ENCODE data around the gene FGF22.

The FGF22 gene

DNA sequence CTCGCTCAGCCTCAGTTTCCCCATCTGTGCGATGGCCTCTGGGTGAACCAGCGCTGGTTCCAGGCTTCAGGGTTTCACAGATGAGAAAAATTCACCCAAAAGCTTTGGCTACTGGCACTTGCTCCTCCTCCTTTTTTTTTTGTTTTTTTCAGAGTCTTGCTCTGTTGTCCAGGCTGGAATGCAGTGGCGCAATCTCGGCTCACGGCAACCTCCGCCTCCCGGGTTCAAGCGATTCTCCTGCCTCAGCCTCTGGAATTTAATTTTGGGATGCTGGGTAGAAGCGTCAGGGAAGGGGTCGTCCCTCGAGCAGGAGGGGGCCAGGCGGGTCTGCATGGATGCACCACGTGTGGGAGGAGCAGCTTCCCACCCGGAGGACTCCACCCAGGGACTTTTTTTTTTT lies 48.5 kb downstream of the FGF22 start:
- no peaks in the 10 kb centered on the region for H3K4me1 Mint-ChIP-seq
- no peaks in the 10 kb centered on the region for H3K36me3 Mint-ChIP-seq (ENCODE audit: low read depth)
- TF ChIP-seq CTCF (IDR thresholded peaks at IDR 0.05; ENCODE audit: unreplicated experiment in 3 of 3): no peak

DNA sequence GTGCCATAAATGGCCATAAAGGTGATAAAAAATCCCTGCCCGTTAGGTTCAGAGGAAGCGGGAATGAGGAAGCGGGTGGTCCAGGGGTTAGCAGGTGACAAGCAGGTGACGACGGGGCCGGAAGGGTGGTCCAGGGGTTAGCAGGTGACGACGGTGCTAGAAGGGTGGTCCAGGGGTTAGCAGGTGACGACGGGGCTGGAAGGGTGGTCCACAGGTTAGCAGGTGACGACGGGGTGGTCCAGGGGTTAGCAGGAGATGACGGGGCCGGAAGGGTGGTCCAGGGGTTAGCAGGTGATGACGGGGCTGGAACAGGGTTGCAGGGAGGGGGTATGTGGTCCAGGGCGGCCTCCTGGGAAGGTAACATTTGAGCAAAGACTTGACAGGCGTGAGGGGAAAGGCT lies 49.3 kb downstream of the FGF22 start:
- H3K9me3 Mint-ChIP-seq: no peaks in the 10 kb centered on the region
- H3K4me3 Mint-ChIP-seq: no peak overlapping the region
- no peak for TF ChIP-seq CTCF (IDR thresholded peaks at IDR 0.05; ENCODE audit: unreplicated experiment in 3 of 3)

More for the DNA sequence above, 48.5 kb downstream of the FGF22 start:
- Mint-ChIP-seq H3K4me3 (no peak overlapping the region), H3K27me3 (ENCODE audit: low read depth) (no peaks in the 10 kb centered on the region), H3K9me3 (no peaks in the 10 kb centered on the region), H3K27ac (no peak overlapping the region)

GRCh38 chr19:690203-690602 lies 50.5 kb downstream of the FGF22 start:
- Mint-ChIP-seq H3K27me3 (ENCODE audit: low read depth) (peaks cover 6% of the 10 kb centered on the region), H3K27ac (no peak overlapping the region), H3K9me3 (no peaks in the 10 kb centered on the region), H3K4me3 (no peak overlapping the region), H3K4me1 (no peaks in the 10 kb centered on the region), H3K36me3 (ENCODE audit: low read depth) (no peaks in the 10 kb centered on the region)
- no peak for TF ChIP-seq CTCF (IDR thresholded peaks at IDR 0.05; ENCODE audit: unreplicated experiment in 3 of 3)

More for the DNA sequence above, 49.3 kb downstream of the FGF22 start:
- Mint-ChIP-seq H3K27me3 (ENCODE audit: low read depth) (no peaks in the 10 kb centered on the region), H3K4me1 (no peaks in the 10 kb centered on the region), H3K36me3 (ENCODE audit: low read depth) (no peaks in the 10 kb centered on the region), H3K27ac (no peak overlapping the region)
